ENCODE results near the gene AP3S2.
"Not testable (repeated sequence)": the region's sequence is repeated elsewhere in the genome, so short reads cannot be mapped to it uniquely, and the experiment has no call there.

Gene AP3S2

DNA sequence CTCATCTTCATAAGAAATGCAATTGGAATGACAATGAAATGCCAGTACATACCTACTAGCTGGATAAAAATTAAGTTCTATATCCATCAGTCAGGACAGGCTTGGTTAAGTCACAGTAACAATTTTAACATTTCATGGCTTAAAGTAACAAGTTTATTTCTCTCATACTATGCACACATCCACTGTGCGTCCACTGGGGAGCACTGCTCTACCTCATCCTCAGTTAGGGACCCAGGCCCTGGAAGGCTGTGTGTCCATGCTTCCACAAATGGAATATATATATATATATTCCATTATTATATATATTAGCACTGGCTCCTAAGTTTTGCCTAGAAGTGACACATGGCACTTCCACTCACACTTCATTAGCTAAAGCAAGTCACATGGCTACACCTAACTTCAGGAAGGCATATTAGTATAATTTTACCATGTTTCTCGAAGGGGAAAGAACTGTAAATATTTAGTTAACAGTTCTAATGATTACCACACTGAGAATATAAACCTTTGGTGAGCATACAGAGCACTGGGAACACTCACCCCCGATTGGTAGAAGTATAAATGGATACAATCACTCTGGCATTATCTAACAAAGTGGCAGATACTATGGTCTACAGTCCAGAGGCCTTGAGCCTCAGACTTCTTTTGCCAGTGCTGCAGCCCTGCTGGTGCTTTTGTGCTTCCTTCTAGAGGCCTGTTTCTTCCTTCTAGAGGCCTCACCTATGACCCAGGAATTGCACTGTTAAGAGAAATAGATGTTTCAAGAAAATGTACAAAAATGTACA is 28.6 kb downstream of the AP3S2 start:
- DNase-seq (ENCODE audit: low spot score): no peak

- no peak for DNase-seq (ENCODE audit: low spot score)
Measured at GRCh38 chr15:89863918-89864317, 29.9 kb downstream of the AP3S2 start.

DNA sequence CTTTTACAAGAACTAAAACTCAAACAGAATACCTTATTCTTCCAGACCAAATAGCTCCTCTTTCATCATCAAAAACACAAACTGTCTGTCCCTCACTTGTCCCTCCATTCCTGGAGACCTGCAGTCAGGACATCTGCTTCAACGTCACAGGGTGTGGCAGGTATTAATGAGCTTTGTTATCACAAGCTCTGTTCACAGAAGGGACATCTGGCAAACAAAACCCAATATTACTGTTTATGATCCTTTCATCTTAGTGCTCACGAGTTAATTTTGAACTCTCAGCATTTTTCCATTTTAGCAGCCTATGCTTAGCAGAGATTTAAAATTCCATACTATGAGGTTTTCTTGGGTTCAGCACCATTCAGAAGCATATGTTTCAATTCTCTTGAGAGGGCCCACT is 32.9 kb downstream of the AP3S2 start:
- DNase-seq (ENCODE audit: low spot score): no peak

GRCh38 chr15:89860431-89860830 is 33.4 kb downstream of the AP3S2 start:
- DNase-seq (ENCODE audit: low spot score): no peak

DNA sequence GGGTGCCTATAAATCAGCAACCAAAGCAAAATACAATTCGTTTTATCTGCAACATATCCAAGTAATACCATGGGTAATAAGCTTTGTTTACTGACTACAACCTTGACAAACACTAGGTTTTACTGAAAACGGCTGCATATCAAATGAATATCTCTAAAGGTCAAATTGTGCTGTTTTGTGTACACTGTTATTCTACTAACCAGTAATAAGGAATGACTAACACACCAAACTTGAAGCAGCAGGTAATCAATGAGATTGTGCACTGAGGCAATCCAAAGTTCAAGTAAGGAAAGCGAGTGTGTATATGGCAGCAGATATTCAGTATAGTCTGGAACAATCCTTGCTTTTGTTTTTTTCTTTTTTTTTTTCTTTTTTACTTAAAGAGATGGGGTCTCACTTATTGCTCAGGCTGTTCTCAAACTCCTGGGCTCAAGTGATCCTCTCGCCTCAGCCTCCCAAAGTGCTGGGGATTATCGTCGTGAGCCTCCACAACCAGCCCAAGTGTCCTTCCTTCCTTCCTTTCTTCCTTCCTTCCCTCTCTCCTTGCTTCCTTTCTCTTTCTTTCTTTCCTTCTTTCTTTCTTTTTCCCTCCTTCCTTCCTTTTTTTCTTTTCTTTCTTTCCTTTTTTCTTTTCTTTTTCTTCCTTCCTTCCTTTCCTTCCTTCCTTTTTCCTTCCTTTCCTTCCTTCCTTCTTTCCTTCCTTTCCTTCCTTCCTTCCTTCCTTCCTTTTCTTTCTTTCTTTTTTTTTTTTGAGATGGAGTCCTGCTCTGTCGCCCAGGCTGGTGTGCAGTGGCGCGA is 34.9 kb downstream of the AP3S2 start:
- no peak for DNase-seq (ENCODE audit: low spot score)

DNA sequence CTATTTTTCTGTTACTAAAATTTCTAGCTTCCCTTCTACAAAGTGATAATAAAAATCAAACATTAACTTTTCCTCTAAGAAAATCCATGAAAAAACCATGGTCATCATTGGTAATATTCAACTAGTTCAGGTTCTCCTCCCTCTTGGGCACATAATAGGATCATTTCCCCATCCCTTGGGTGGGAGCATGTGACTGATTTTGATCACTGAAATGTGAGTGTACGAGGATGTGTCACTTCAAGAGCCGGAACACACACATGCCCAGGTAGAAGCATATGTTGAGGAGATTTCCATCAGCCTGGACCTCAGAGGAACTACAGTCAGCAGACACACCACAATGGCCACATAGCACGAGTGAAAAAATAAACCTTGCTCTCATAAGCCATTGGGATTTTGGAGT is 36.1 kb downstream of the AP3S2 start:
- DNase-seq (ENCODE audit: low spot score): no peak

GRCh38 chr15:89855948-89856347 is 37.8 kb downstream of the AP3S2 start:
- no peak for DNase-seq (ENCODE audit: low spot score)

DNA sequence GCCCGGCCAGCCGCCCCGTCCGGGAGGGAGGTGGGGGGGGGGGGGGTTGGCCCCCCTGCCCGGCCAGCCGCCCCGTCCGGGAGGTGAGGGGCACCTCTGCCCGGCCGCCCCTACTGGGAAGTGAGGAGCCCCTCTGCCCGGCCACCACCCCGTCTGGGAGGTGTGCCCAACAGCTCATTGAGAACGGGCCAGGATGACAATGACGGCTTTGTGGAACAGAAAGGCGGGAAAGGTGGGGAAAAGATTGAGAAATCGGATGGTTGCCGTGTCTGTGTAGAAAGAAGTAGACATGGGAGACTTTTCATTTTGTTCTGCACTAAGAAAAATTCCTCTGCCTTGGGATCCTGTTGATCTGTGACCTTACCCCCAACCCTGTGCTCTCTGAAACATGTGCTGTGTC is 38.9 kb downstream of the AP3S2 start:
- DNase-seq (ENCODE audit: low spot score): not testable (repeated sequence)

DNA sequence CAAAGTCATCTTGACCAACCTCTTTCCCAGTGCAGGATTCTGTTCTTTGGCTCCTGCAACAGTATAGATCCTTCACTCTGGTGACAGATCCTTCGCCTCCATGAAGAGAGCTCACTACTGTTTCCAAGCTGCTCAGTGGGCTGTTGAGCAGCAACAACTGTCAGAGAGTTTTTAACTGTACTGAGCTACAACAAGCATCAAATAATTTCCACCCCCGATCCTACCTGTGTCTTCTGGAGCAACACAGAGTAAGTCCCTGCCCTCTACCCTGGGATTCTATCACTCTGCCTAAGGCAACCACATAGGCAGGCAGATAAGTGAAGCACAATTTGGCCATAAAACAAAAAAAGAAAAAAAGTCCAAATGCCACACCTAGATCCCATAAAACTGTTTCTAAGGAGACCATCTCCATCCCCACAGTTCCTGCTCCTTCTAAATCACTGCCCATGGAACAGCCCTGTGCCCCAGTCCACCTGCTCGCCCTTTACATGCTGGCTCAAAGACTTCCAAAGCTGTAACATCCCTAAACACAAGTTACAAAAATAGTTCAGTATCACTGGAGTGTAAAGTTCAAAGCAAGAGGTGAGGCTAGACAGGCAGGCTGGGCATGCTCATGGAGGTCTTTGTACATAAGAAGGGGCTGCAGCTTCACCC is 41.3 kb downstream of the AP3S2 start:
- DNase-seq (ENCODE audit: low spot score): no peak

- no peak for DNase-seq (ENCODE audit: low spot score)
Measured at GRCh38 chr15:89851673-89852341, 42.0 kb downstream of the AP3S2 start.

DNA sequence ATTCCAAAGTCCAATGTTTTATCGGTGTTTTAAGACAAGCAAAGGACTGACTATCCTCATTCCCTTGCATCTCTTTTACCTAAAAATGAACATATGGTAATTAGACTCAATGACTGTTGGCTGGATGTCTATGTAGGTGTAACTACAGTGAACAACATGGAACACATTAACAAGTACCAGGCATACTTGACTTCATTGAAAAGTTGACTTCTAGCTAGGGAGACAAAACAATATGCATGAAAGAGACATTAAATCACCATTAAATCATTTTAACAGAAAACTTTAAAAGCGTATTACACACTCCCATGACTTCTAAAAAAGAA is 44.9 kb downstream of the AP3S2 start:
- DNase-seq (ENCODE audit: low spot score): no peak

- no peak for DNase-seq (ENCODE audit: low spot score)
Measured at GRCh38 chr15:89847101-89847500, 46.7 kb downstream of the AP3S2 start.

GRCh38 chr15:89845305-89845893 is 48.4 kb downstream of the AP3S2 start:
- no peak for DNase-seq (ENCODE audit: low spot score)

DNA sequence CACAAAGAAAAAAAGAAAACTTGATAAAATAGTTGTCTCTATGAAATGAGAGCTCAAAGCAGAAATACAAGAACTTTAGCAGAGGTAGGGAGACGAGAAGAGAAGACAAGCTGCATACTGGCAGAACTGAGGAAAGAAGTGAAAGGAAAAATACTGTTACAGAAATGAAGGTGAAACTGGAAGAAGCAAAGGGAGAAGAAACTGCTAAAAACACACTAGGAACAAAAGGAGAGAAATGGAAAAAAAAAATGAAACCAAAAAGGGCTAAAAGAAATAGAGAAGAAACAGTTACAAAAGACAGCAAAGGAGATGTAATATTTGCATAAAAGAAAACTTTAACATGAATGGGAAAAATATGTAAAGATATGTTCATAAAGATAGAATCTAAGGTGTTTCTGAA is 51.8 kb downstream of the AP3S2 start:
- no peak for DNase-seq (ENCODE audit: low spot score)

GRCh38 chr15:89841306-89841705 is 52.5 kb downstream of the AP3S2 start:
- DNase-seq (ENCODE audit: low spot score): no peak

- DNase-seq (ENCODE audit: low spot score): no peak
Measured at GRCh38 chr15:89839167-89839810, 54.5 kb downstream of the AP3S2 start.

GRCh38 chr15:89837830-89838178 is 56.0 kb downstream of the AP3S2 start:
- no peak for DNase-seq (ENCODE audit: low spot score)

- no peak for DNase-seq (ENCODE audit: low spot score)
Measured at GRCh38 chr15:89837134-89837829, 56.5 kb downstream of the AP3S2 start.

DNA sequence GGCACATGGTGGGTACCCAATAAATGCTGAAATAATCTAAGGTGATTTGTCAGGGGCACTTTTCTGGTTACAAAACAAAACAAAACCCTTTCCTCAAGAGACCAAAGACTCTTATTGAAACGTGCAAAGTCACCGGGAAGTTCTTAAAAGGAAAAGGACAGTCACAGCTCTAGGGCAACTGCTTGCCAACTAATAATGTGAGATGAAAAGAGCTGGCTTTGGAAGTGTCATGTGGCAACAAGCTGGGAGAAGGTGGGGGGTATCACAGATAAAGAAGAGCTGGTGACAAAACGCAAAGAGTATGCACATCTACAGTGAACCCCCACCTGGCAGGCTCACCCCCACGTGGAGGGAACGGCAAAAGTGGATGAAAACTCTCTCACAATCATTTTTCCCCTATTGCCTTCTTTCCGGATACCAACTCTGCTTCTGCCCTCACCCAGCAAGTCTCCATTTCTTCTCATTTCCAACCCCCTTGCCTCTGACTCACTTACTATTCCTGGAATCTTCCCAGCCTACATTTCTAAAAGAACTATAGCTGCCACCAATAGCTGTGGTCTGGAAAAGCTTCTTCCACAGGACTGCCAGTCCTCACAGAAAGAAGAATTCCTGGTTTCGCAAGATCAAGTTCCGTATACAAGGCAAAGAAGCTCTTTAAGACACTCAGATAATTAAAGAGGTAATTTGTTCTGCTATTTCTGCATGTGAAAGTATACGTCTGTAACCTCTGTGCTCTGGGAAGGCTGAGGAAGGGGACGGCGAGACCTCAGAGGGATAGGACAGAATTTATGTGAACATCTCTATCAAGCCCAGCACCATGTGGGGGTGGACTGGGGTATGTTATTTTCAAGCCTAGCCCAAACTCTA is 57.3 kb downstream of the AP3S2 start:
- peak; percentile 10 for DNase-seq (ENCODE audit: low spot score)

DNA sequence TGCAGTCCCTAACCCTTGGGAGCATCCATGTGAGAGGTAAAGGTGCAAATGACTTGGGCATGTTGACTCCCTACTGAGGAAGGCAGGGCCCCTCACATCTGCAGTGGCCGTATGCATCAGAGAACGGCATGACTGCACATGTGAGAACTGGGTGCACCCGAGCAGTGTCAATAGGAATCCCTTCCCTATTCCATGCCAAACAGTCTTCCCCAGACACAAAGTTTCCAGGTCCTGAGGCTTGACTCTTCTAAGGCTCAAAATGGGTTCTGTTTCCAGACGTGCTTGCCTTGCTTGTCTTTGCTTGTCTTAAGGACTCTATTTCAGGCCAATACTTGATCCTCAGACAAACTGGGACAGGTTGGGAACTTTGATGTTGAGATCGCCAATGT is 58.6 kb downstream of the AP3S2 start:
- no peak for DNase-seq (ENCODE audit: low spot score)

All from pons (tissue), 1 donor.